H1 (cell line): ENCODE data around the gene PLXNB1. TPM values are rescaled to one million over a fixed set of nuclear protein-coding genes. Genes with fewer than 3 reads are reported as not detected.

Experiments used
- CHD2 ChIP-seq: IDR thresholded peaks from 2 replicates; pipeline ENCODE4 v1.6.1; 2012; ENCODE audit warnings: low read length, improper control_type of control experiment
- CHD7 ChIP-seq: fragments of 300-600 bp; sonication (generic); IDR thresholded peaks from 2 replicates; pipeline ENCODE4 v1.7.1; 2012; ENCODE audit warnings: low read length, moderate library complexity, mild to moderate bottlenecking, inconsistent platforms; ENCODE audit not compliant: insufficient replicate concordance
- CTBP2 ChIP-seq: IDR thresholded peaks from 2 replicates; pipeline ENCODE4 v1.7.0; 2011; ENCODE audit warnings: borderline replicate concordance, mild to moderate bottlenecking, moderate library complexity, mixed read lengths, low read length; ENCODE audit not compliant: insufficient read depth, insufficient read length
- GABPA ChIP-seq: IDR thresholded peaks from 2 replicates; pipeline ENCODE4 v1.6.1; 2011; ENCODE audit warnings: mild to moderate bottlenecking, low read length, moderate library complexity, borderline replicate concordance; ENCODE audit not compliant: insufficient read depth
- POLR2A ChIP-seq, 2 experiments: IDR thresholded peaks; 1 replicate in 1 of 2; 2 replicates in 1 of 2; pipeline ENCODE4 v1.6.1; 2011; ENCODE audit warnings: low read depth in 2 of 2, low read length in 2 of 2, mild to moderate bottlenecking in 2 of 2; ENCODE audit errors: control extremely low read depth in 1 of 2
- RFX5 ChIP-seq: IDR thresholded peaks from 2 replicates; pipeline ENCODE4 v1.6.1; 2011; ENCODE audit warnings: low read depth, low read length, improper control_type of control experiment, borderline replicate concordance
- RNF2 ChIP-seq: fragments of 200-900, 300-1000 bp; sonication (generic); IDR thresholded peaks from 2 replicates; pipeline ENCODE4 v1.7.1; 2016; ENCODE audit warnings: borderline replicate concordance, low read depth, mild to moderate bottlenecking, antibody characterized with exemption, low read length; ENCODE audit not compliant: poor library complexity, severe bottlenecking; ENCODE audit errors: missing control alignments
- SIX5 ChIP-seq: IDR thresholded peaks from 2 replicates; pipeline ENCODE4 v1.6.1; 2011; ENCODE audit warnings: mild to moderate bottlenecking, low read depth, low read length
- SRF ChIP-seq: IDR thresholded peaks from 2 replicates; pipeline ENCODE4 v1.6.1; 2011; ENCODE audit warnings: mild to moderate bottlenecking, low read depth, low read length, moderate library complexity
- SUZ12 ChIP-seq: fragments of 200-600 bp; sonication (generic); IDR thresholded peaks from 2 replicates; pipeline ENCODE4 v1.6.1; 2012; ENCODE audit warnings: mild to moderate bottlenecking, inconsistent platforms, low read length, moderate library complexity, mixed read lengths
- polyA plus RNA-seq, 7 experiments: library from polyadenylated mRNA; depleted of rRNA in 3 of 7; stranded (reverse) in 5 of 7; unstranded in 2 of 7; fragments of >200 nt in 5 of 7; fragments of 200-250 nt in 2 of 7; gene quantifications; 1 replicate in 5 of 7; 2 replicates in 1 of 7; 4 replicates in 1 of 7; pipeline versions ENCODE4 v1.2.1 to v1.2.3, GENCODE V29; 2011 to 2013; ENCODE audit warnings: missing spikeins in 2 of 7, mixed read lengths in 2 of 7
- total RNA-seq: library from RNA; stranded (reverse); fragmentation: NEBNext Ultra II Directional; extraction: Animal tissue kit (Norgen Biotek cat#: 25700); gene quantifications from 2 replicates; pipeline ENCODE4 v1.2.1, GENCODE V29; 2021

Gene PLXNB1
- total and polyA plus RNA-seq, 2 of the 8 experiments (the other 6 are each of a cell fraction or from before 2014, with no cell fraction given), result 109 to 114 TPM

GRCh38 chr3:48439820-48440589 lies 10.1 kb upstream of the PLXNB1 start, which contains the start of the genes CCDC51 and TMA7 (continued):
- no peak for TF ChIP-seq CHD7
- no peak for TF ChIP-seq CTBP2
- no peak for TF ChIP-seq SRF
- no peak for TF ChIP-seq RFX5
- peak; percentile 92 for TF ChIP-seq GABPA
- no peak for TF ChIP-seq RNF2
- TF ChIP-seq SIX5, result no peak
- TF ChIP-seq SUZ12, result no peak
- TF ChIP-seq POLR2A (IDR thresholded peaks at IDR 0.05; ENCODE audit: control extremely low read depth in 1 of 2, low read depth in 2 of 2, low read length in 2 of 2), result peak; percentile 77 to 88; a peak in 2 of 3 replicates
- TF ChIP-seq CHD2, result peak; percentile 81
